Prostate gland (tissue), 2 donors: ENCODE results near the gene CD81. TPM values are rescaled to one million over a fixed set of nuclear protein-coding genes. Genes with fewer than 3 reads are reported as not detected.
A peak's percentile ranks its signal among the peaks of the same experiment; 100 is the strongest.

Experiments used
- DNase-seq: peaks from one replicate; pipeline ENCODE4 v3.0.0-alpha.2; 2019; ENCODE audit warnings: low spot score
- H3K27ac ChIP-seq, 2 donors: fragments of 200-600 bp; sonication (generic); 2 replicates each; pipeline ENCODE4 v1.5.1; 2017 to 2019
- H3K27me3 ChIP-seq: fragments of 200-600 bp; sonication (generic); replicated peaks from 2 replicates; pipeline ENCODE4 v1.5.1; 2019; ENCODE audit not compliant: insufficient read depth
- H3K36me3 ChIP-seq, 2 donors: fragments of 200-600 bp; sonication (generic); 1 replicate in 1 of 2; 2 replicates in 1 of 2; pipeline versions ENCODE4 v1.5.1 to v1.8.1; 2017 to 2019
- H3K4me1 ChIP-seq: fragments of 200-600 bp; sonication (generic); replicated peaks from 2 replicates; pipeline ENCODE4 v1.5.1; 2019
- H3K4me3 ChIP-seq, 2 donors: fragments of 200-600 bp; sonication (generic); 2 replicates each; pipeline ENCODE4 v1.5.1; 2017 to 2019
- H3K9me3 ChIP-seq: fragments of 200-600 bp; sonication (generic); 2 replicates; pipeline ENCODE4 v1.5.1; 2017
- CTCF ChIP-seq, 4 experiments: fragments of 200-600 bp in 2 of 4; fragments of 450-650 bp in 2 of 4; sonication (generic) in 2 of 4; IDR thresholded peaks; 1 replicate in 3 of 4; 2 replicates in 1 of 4; pipeline ENCODE4 v1.5.1; 2016 to 2019; ENCODE audit warnings: antibody characterized with exemption in 4 of 4, mild to moderate bottlenecking in 2 of 4, moderate library complexity in 2 of 4
- POLR2A ChIP-seq: fragments of 450-650 bp; IDR thresholded peaks from one replicate; pipeline ENCODE4 v1.6.1; 2016; ENCODE audit warnings: antibody characterized with exemption, mild to moderate bottlenecking
- POLR2AphosphoS5 ChIP-seq: sonication (generic); formaldehyde crosslinking; IDR thresholded peaks from one replicate; pipeline ENCODE4 v1.6.1; 2017; ENCODE audit warnings: antibody characterized with exemption
- WGBS: methylation state at CpG from one replicate; pipeline ENCODE4 v1.1.5; 2018; 5-methylcytosine and 5-hydroxymethylcytosine counted together
- intact Hi-C: fragments of 100-400 bp; cut with DNase I; formaldehyde crosslinking; loops from one replicate; pipeline ENCODE4 v1.14.2; 2022
- total RNA-seq, 2 donors: library from RNA; depleted of rRNA; stranded (reverse); fragments of >200 nt; gene quantifications; one replicate each; pipeline ENCODE4 v1.1.0, GENCODE V29; 2016

CD81 gene
- total RNA-seq, 2 donors from 2014 or later, result 472 to 927 TPM

GRCh38 chr11:2379466-2380174, 2.5 kb downstream of the CD81 start:
- Histone ChIP-seq H3K4me3 (peak overlapping the region; percentile 93 to 100), H3K4me1 (peaks cover 41% of the 10 kb centered on the region), H3K9me3 (no peaks in the 10 kb centered on the region), H3K36me3 (no peaks in the 10 kb centered on the region), H3K27ac (peak overlapping the region; percentile 97 to 98), H3K27me3 (no peaks in the 10 kb centered on the region)
- DNase-seq, result no peak
- intact Hi-C loops, result no loop called here
- TF ChIP-seq POLR2AphosphoS5 (no peak), POLR2A (no peak), CTCF (IDR thresholded peaks at IDR 0.05) (no peak)
- WGBS, result 53% methylated on average over 11 of the region's 11 CpGs

DNA sequence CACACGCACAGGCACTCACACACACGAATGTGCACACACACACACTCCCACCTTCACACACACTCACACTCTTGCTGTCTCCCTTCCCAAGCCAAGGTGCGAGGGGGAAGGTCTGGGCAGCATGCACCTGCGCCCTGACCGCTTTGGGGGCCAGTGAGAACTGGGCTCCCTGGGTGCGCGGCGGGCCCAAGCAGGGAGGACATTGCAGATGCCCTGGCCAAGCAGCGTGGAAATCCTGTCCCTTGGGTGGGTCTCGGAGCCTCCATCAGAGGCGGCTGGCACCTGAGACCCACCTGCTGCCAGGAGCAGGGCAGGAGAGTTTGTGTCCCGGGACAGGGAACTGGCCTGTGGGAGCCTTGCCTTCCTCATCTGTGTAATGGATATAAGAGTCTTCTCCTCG, 3.3 kb downstream of the CD81 start:
- H3K9me3 ChIP-seq, result no peaks in the 10 kb centered on the region
- peak overlapping the region; percentile 97 to 98 for H3K27ac ChIP-seq
- H3K4me3 ChIP-seq, result no peak overlapping the region
- no peaks in the 10 kb centered on the region for H3K36me3 ChIP-seq
- TF ChIP-seq CTCF (IDR thresholded peaks at IDR 0.05), result no peak
- TF ChIP-seq POLR2AphosphoS5, result no peak
- TF ChIP-seq POLR2A, result no peak
- peaks cover 48% of the 10 kb centered on the region for H3K4me1 ChIP-seq
- WGBS, result 65% methylated on average over 13 of the region's 13 CpGs
- H3K27me3 ChIP-seq, result no peaks in the 10 kb centered on the region
- intact Hi-C loops, result no loop called here
- DNase-seq, result no peak

GRCh38 chr11:2380807-2381350, 3.8 kb downstream of the CD81 start:
- DNase-seq, result no peak
- WGBS, result 57% methylated on average over 18 of the region's 20 CpGs
- intact Hi-C loops, result no loop called here

DNA sequence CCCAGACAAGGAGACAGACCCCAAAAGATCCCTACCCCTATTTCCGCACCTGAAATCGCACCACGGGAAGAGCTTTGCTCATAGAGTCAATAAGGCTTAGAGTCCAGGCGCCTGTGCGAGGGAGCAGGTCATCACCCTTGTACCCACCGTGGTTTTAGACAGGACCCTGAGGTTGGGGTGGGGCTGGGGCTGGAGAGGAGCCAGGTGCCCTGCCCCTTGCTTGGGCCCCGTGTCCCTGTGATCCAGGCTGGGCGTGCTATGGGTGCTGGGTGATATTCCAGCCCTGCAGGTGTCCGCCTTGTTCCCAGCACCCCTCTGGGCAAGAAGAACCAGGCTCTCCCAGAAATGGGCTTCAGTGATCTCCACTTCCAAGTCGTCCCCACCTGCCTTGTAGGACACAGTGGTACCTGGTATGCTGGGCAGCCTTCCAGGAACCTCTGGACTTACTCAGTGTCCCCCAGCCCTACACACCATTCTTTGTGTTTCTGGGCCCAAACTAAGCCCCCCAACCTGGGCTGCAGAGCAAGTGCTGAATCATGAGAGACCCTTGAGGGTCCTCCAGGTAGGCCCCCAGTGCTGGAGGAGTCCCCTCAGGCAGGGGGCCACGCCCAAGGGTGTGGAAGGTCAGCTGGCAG, 4.5 kb downstream of the CD81 start:
- Histone ChIP-seq H3K27me3 (no peaks in the 10 kb centered on the region), H3K4me3 (no peak overlapping the region), H3K36me3 (no peaks in the 10 kb centered on the region), H3K9me3 (no peaks in the 10 kb centered on the region), H3K4me1 (peaks cover 53% of the 10 kb centered on the region), H3K27ac (peak overlapping the region; percentile 80 to 97)
- DNase-seq, result no peak
- intact Hi-C loops, result no loop called here
- TF ChIP-seq POLR2AphosphoS5 (no peak), POLR2A (no peak), CTCF (IDR thresholded peaks at IDR 0.05) (no peak)
- WGBS, result 76% methylated on average over 11 of the region's 11 CpGs

More at GRCh38 chr11:2380807-2381350, 3.8 kb downstream of the CD81 start:
- H3K27ac ChIP-seq, result peak overlapping the region; percentile 97 to 98
- H3K27me3 ChIP-seq, result no peaks in the 10 kb centered on the region
- TF ChIP-seq POLR2AphosphoS5, result peak; percentile 11
- no peak for TF ChIP-seq POLR2A
- H3K36me3 ChIP-seq, result no peaks in the 10 kb centered on the region
- peaks cover 48% of the 10 kb centered on the region for H3K4me1 ChIP-seq
- no peak overlapping the region for H3K4me3 ChIP-seq
- no peaks in the 10 kb centered on the region for H3K9me3 ChIP-seq

DNA sequence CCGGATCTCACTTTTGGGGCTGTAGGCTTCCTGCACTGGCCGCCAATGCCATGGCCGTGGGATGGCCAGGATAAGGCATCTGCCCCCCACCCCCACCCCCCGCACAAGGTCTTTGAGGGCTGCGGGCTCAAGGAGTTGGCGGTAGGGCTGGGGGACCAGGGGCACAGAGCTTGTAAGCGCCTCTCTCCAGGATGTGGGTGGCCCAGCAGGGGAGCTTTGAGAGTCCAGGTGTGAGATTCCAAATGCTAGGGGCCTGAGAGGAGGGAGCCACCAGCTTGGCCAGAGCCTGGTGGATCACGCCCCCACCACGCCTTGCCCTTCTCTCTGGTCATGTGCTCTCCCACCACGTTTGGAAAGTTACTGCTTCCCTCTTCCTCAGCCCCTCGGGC, 5.0 kb downstream of the CD81 start:
- H3K4me3 ChIP-seq, result no peak overlapping the region
- H3K27ac ChIP-seq, result peak overlapping the region; percentile 80 to 97
- no peaks in the 10 kb centered on the region for H3K27me3 ChIP-seq
- 66% methylated on average over 8 of the region's 11 CpGs for WGBS
- TF ChIP-seq POLR2A (no peak), CTCF (IDR thresholded peaks at IDR 0.05) (no peak), POLR2AphosphoS5 (no peak)
- DNase-seq, result no peak
- no peaks in the 10 kb centered on the region for H3K36me3 ChIP-seq
- peaks cover 55% of the 10 kb centered on the region for H3K4me1 ChIP-seq
- intact Hi-C loops, result no loop called here
- no peaks in the 10 kb centered on the region for H3K9me3 ChIP-seq
